A549 (cell line): ENCODE data around the gene PHF21B. TPM values are rescaled to one million over a fixed set of nuclear protein-coding genes. Genes with fewer than 3 reads are reported as not detected.

ENCODE experiments used
- ATAC-seq, 2 experiments: fragments of 200-7000 bp in 1 of 2; fragments of >200 bp in 1 of 2; cut with Nextera tagmentation in 1 of 2; cut with Tn5 transposase in 1 of 2; 3 replicates each; pipeline versions ENCODE4 v1.8.0 to v1.9.1; 2018 to 2020; ENCODE audit warnings: mild to moderate bottlenecking in 1 of 2, moderate library complexity in 1 of 2
- CTCF ChIA-PET: fragments of 300-600 bp; sonication (Branson Sonifier 250); formaldehyde crosslinking; extraction: SDS; loops from one replicate; lab custom pipeline; 2021; ENCODE audit warnings: antibody characterized with exemption, inconsistent platforms; lab: Yijun Ruan, JAX
- POLR2A ChIA-PET: fragments of 350-600 bp; formaldehyde crosslinking; extraction: SDS; loops from one replicate; lab custom pipeline; 2021; ENCODE audit warnings: antibody characterized with exemption, inconsistent platforms; lab: Yijun Ruan, JAX
- DNase-seq, 2 experiments: peaks; one replicate each; pipeline versions ENCODE4 v3.0.0 to v3.0.0-alpha.2; 2011 to 2016; ENCODE audit warnings: low read depth in 1 of 2, low spot score in 1 of 2
- FAIRE-seq: peaks from 2 replicates; lab custom pipeline; 2011; peaks lifted over from hg19 to GRCh38; lab: Jason Lieb, UNC
- H3K27ac ChIP-seq, 2 experiments: fragments of >200 bp; sonication (Bioruptor Twin); formaldehyde crosslinking; 3 replicates each; pipeline ENCODE4 v1.5.1; 2016 to 2017
- H3K4me1 ChIP-seq: fragments of >200 bp; sonication (Bioruptor Twin); formaldehyde crosslinking; 3 replicates; pipeline ENCODE4 v1.6.1; 2016
- H3K4me2 ChIP-seq: fragments of >200 bp; sonication (Bioruptor Twin); formaldehyde crosslinking; 3 replicates; pipeline ENCODE4 v1.6.1; 2016
- H3K4me3 ChIP-seq: fragments of >200 bp; sonication (Bioruptor Twin); formaldehyde crosslinking; 3 replicates; pipeline ENCODE4 v1.5.1; 2016
- H3K9me3 ChIP-seq: fragments of >200 bp; sonication (Bioruptor Twin); formaldehyde crosslinking; 3 replicates; pipeline ENCODE4 v1.6.1; 2016
- CBX2 ChIP-seq: fragments of 200-600 bp; sonication (generic); IDR thresholded peaks from 2 replicates; pipeline ENCODE4 v1.6.1; 2016; ENCODE audit warnings: low read depth, mild to moderate bottlenecking, borderline replicate concordance
- CBX8 ChIP-seq: fragments of 200-600 bp; sonication (generic); IDR thresholded peaks from 2 replicates; pipeline ENCODE4 v1.6.1; 2016
- CHD2 ChIP-seq: fragments of 150-350 bp; IDR thresholded peaks from 2 replicates; pipeline ENCODE4 v1.6.1; 2014; ENCODE audit warnings: low read length; ENCODE audit not compliant: partially characterized antibody
- ELK1 ChIP-seq: fragments of 150-350 bp; IDR thresholded peaks from 2 replicates; pipeline ENCODE4 v1.6.1; 2014; ENCODE audit warnings: low read depth, mild to moderate bottlenecking, low read length
- FOSB ChIP-seq: fragments of 250-450 bp; sonication (Bioruptor Pico); IDR thresholded peaks from 2 replicates; pipeline ENCODE4 v1.5.0; 2020; ENCODE audit warnings: mild to moderate bottlenecking, moderate library complexity
- FOSL2 ChIP-seq, 2 experiments: fragments of 450-650 bp in 1 of 2; fragments of >200 bp in 1 of 2; sonication (Bioruptor Twin) in 1 of 2; formaldehyde crosslinking; IDR thresholded peaks; 2 replicates each; pipeline versions ENCODE4 v1.5.0 to v1.6.1; 2016 to 2020; ENCODE audit warnings: mild to moderate bottlenecking in 1 of 2, moderate library complexity in 1 of 2
- HES2 ChIP-seq: fragments of >200 bp; sonication (Bioruptor Twin); formaldehyde crosslinking; IDR thresholded peaks from 2 replicates; pipeline ENCODE4 v1.6.1; 2016
- HMGXB4 ChIP-seq: fragments of 250-450 bp; sonication (Bioruptor Pico); IDR thresholded peaks from 2 replicates; pipeline ENCODE4 v1.5.0; 2021; ENCODE audit warnings: mild to moderate bottlenecking, moderate library complexity, borderline replicate concordance
- HOXB5 ChIP-seq: fragments of 250-450 bp; sonication (Bioruptor Pico); IDR thresholded peaks from 2 replicates; pipeline ENCODE4 v1.5.0; 2020; ENCODE audit warnings: mild to moderate bottlenecking, moderate library complexity
- JUN ChIP-seq, 2 experiments: fragments of >200 bp; sonication (Bioruptor Twin); formaldehyde crosslinking; IDR thresholded peaks; 2 replicates in 1 of 2; 3 replicates in 1 of 2; pipeline ENCODE4 v1.6.1; 2016 to 2017
- KDM1A ChIP-seq: fragments of 200-600 bp; sonication (generic); IDR thresholded peaks from 2 replicates; pipeline ENCODE4 v1.6.1; 2016; ENCODE audit warnings: low read depth, mild to moderate bottlenecking
- MAZ ChIP-seq: fragments of 150-350 bp; IDR thresholded peaks from 2 replicates; pipeline ENCODE4 v1.6.1; 2014; ENCODE audit warnings: antibody characterized with exemption, low read depth, low read length, borderline replicate concordance
- NPAS2 ChIP-seq: fragments of 250-450 bp; sonication (Bioruptor Pico); IDR thresholded peaks from 2 replicates; pipeline ENCODE4 v1.8.0; 2022; ENCODE audit warnings: mild to moderate bottlenecking, moderate library complexity, borderline replicate concordance
- POLR2AphosphoS2 ChIP-seq: conservative IDR thresholded peaks from 2 replicates; pipeline ENCODE4 v1.6.1; 2012; ENCODE audit warnings: low read length, improper control_type of control experiment, inconsistent platforms
- RARB ChIP-seq: fragments of 250-450 bp; sonication (Bioruptor Pico); IDR thresholded peaks from 2 replicates; pipeline ENCODE4 v1.8.0; 2021; ENCODE audit warnings: mild to moderate bottlenecking, moderate library complexity
- RNF2 ChIP-seq: fragments of 200-600 bp; sonication (generic); IDR thresholded peaks from 2 replicates; pipeline ENCODE4 v1.6.1; 2016; ENCODE audit warnings: low read depth, mild to moderate bottlenecking, antibody characterized with exemption, moderate library complexity, borderline replicate concordance
- TFCP2L1 ChIP-seq: fragments of 250-450 bp; sonication (Bioruptor Pico); IDR thresholded peaks from 2 replicates; pipeline ENCODE4 v1.5.0; 2021; ENCODE audit warnings: mild to moderate bottlenecking
- TP53 ChIP-seq: fragments of 250-450 bp; sonication (Bioruptor Pico); IDR thresholded peaks from 2 replicates; pipeline ENCODE4 v1.5.0; 2021; ENCODE audit warnings: mild to moderate bottlenecking, moderate library complexity
- ZSCAN20 ChIP-seq: fragments of 250-450 bp; sonication (Bioruptor Pico); IDR thresholded peaks from 2 replicates; pipeline ENCODE4 v1.8.0; 2022; ENCODE audit warnings: mild to moderate bottlenecking, moderate library complexity
- WGBS: methylation state at CpG from one replicate; pipeline ENCODE4 v1.1.6; 2017; ENCODE audit errors: missing lambda C conversion rate; 5-methylcytosine and 5-hydroxymethylcytosine counted together
- polyA plus RNA-seq, 4 experiments: library from polyadenylated mRNA; depleted of rRNA in 3 of 4; stranded (reverse); fragments of >200 nt; fragmentation: RNase III in 1 of 4; extraction: RNeasy Plus Mini Kit Qiagen cat#74134 plus additional on column Dnase treatment in 1 of 4; gene quantifications; 2 replicates in 3 of 4; 3 replicates in 1 of 4; pipeline ENCODE4 v1.2.3, GENCODE V29; 2011 to 2017
- TF ChIP-seq, protein P1 (sequence below): IDR thresholded peaks from 2 replicates; pipeline ENCODE4 v1.6.1; 2012

PHF21B gene
- polyA plus RNA-seq, 2 of the 4 experiments (the other 2 are of a cell fraction) = 0.50 to 0.70 TPM

- WGBS = 50% methylated on average over 8 of the region's 8 CpGs
- FAIRE-seq (no peak), ATAC-seq (no peak), DNase-seq (no peak)
- CTCF ChIA-PET = no interaction called here
- Histone ChIP-seq H3K4me1 (no peaks in the 10 kb centered on the region), H3K9me3 (no peaks in the 10 kb centered on the region), H3K4me2 (no peak overlapping the region), H3K4me3 (no peak overlapping the region), H3K27ac (no peak overlapping the region)
- TF ChIP-seq FOSL2 (IDR thresholded peaks at IDR 0.05) (no peak), FOSL2 (CRISPR knock-in tag; IDR thresholded peaks at IDR 0.05) (no peak), ELK1 (no peak), RNF2 (no peak), CBX8 (no peak), NPAS2 (CRISPR knock-in tag) (no peak), RARB (CRISPR knock-in tag) (no peak), HMGXB4 (CRISPR knock-in tag) (no peak), CBX2 (no peak), POLR2AphosphoS2 (no peak), CHD2 (no peak), JUN (IDR thresholded peaks at IDR 0.05) (no peak), HOXB5 (CRISPR knock-in tag) (no peak), MAZ (no peak), HES2 (no peak), ZSCAN20 (CRISPR knock-in tag) (no peak)
- TF ChIP-seq, protein P1, sequence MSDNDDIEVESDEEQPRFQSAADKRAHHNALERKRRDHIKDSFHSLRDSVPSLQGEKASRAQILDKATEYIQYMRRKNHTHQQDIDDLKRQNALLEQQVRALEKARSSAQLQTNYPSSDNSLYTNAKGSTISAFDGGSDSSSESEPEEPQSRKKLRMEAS = no peak
- POLR2A ChIA-PET = no interaction called here
Observed at GRCh38 chr22:45051419-45051818, 41.6 kb upstream of the PHF21B start.

DNA sequence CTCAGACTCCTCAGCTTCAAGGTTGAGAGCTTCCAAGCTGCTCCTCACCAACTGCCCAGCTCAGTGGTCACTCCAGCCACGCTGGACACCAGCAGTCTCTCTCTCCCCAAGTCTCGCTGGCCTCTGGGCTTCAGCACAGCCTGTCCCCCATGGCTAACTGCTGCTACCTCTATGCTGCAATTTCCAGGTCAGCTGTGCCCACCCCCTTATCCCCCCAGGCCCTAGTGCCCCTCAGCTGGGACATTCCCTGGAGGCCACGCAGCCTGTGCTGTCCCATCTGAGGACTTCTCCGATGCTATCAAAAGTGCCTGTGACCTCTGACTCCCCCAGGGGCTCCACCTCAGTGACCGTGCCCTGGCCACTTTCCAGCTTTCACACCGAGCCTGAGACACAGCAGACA lies 37.5 kb upstream of the PHF21B start:
- ChIA-PET POLR2A (no interaction called here), CTCF (no interaction called here)
- Histone ChIP-seq H3K4me2 (no peak overlapping the region), H3K9me3 (no peaks in the 10 kb centered on the region; the same call in 2 of the 3 replicates), H3K4me1 (no peaks in the 10 kb centered on the region), H3K4me3 (no peak overlapping the region), H3K27ac (no peak overlapping the region)
- TF ChIP-seq POLR2AphosphoS2 = no peak
- 4% methylated on average over 4 of the region's 6 CpGs for WGBS
- no peak for ATAC-seq
- no peak for FAIRE-seq
- no peak for DNase-seq

GRCh38 chr22:45045208-45045607 lies 35.4 kb upstream of the PHF21B start:
- no peak for FAIRE-seq
- 14% methylated on average over 7 of the region's 7 CpGs for WGBS
- TF ChIP-seq TP53 (CRISPR knock-in tag) = no peak
- TF ChIP-seq TFCP2L1 (CRISPR knock-in tag) = no peak
- no peak for TF ChIP-seq KDM1A
- TF ChIP-seq NPAS2 (CRISPR knock-in tag) = no peak
- no peak for TF ChIP-seq FOSB (CRISPR knock-in tag)
- TF ChIP-seq, all 56 proteins: peak for 0
- no peak for DNase-seq
- H3K9me3 ChIP-seq = no peaks in the 10 kb centered on the region; the same call in 2 of the 3 replicates
- no peaks in the 10 kb centered on the region for H3K4me1 ChIP-seq
- no peak for ATAC-seq
- H3K4me2 ChIP-seq = no peak overlapping the region
- H3K4me3 ChIP-seq = no peak overlapping the region
- no peak overlapping the region for H3K27ac ChIP-seq
- POLR2A ChIA-PET = no interaction called here
- CTCF ChIA-PET = no interaction called here
